Cardiac septum (tissue), 1 donor: ENCODE measurements around the gene MR1. TPM values are rescaled to one million over a fixed set of nuclear protein-coding genes. Genes with fewer than 3 reads are reported as not detected.
"Not testable (repeated sequence)": the region's sequence is repeated elsewhere in the genome, so short reads cannot be mapped to it uniquely, and the experiment has no call there.

ENCODE experiments used
- DNase-seq: peaks from one replicate; pipeline ENCODE4 v3.0.0-alpha.2; 2020; ENCODE audit warnings: low spot score
- intact Hi-C: fragments of 100-400 bp; cut with DNase I; formaldehyde crosslinking; loops from one replicate; pipeline ENCODE4 v1.14.0; 2022
- total RNA-seq: library from RNA; stranded (reverse); fragmentation: NEBNext Ultra II Directional; extraction: Animal tissue kit (Norgen Biotek cat#: 25700); gene quantifications from one replicate; pipeline ENCODE4 v1.2.1, GENCODE V29; 2021
- donor health status: DM: no; HTN: no; CAD: no.

Gene MR1
- total RNA-seq, 1 donor from 2014 or later = 4.6 TPM

DNA sequence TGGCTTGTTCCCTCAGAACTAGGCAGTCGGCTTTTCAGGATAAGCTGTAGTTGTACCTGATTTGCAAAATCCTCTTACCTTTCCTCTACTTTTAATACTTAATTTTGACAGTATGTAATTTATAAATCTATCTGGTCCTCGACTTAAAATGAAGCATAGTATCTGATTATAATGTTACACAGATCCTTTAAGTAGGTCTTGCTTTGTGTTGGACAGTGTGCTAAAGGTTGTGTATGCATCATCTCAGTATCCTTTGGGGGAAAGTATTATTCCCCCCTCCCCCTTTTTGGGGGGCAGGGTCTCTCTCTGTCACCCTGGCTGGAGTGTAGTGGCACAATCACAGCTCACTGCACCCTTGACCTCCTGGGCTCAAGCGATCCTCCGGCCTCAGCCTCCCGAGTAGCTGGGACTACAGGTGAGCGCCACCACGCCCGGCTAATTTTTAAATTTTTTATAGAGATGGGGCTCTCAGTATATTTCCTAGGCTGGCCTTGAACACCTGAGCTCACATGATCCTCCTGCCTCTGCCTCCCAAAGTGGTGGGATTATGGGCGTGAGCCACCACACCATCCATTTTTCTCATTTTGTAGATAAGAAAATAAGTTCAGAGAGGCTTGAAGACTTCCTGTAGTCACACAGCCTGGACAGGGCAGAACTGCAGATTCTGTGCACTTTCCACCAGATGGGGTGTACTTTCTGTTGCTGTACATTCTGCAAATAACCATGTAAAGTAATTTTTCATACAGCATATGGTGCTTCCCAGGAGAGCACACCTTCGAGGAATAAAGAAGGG, 10.3 kb upstream of the MR1 start:
- intact Hi-C loops = loop anchor here (2.0 to 5.0 kb wide), 3 partner anchors 65 to 119 kb away; partner anchors contain the start of genes IER5 and KIAA1614
- DNase-seq = no peak

- intact Hi-C loops = no loop called here
- DNase-seq = no peak
Observed at GRCh38 chr1:181028196-181028595, 5.6 kb upstream of the MR1 start.

DNA sequence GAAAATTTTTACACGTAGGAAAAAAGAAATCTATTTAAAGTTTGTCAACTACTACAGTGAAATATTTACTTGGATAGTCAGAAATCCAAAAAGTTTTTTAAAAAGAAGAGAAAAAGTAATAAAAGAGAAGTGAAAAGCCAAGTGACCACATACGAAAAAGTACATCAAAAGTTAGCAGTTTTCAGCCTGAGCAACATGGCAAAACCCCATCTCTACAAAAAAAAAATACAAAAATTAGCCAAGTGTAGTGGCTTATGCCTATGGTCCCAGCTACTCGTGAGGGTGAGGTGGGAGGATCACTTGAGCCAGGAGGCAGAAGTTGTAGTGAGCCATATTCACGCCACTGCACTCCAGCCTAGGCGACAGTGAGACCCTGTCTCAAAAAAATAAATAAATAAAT, 5.2 kb upstream of the MR1 start:
- no peak for DNase-seq
- intact Hi-C loops = no loop called here

DNA sequence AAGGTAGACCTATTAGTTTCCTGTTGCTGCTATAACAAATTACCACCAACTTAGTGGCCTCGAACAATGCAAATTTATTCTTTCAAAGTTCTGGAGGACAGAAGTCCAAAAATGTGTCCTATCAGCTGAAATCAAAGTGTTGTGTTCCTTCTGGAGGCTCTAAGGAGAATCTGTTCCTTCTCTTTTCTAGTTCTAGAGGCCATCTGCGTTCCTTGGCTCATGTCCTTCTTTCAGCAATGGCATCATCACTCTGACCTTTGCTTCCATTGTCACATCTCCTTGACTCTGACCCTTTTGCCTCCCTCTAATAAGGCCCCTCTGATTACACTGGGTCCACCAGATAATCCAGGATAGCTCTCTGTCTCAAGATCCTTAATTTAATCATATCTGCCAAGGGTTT, 1.2 kb upstream of the MR1 start:
- intact Hi-C loops = loop anchor here (10.0 kb wide), 1 partner anchor 398 kb away; the partner anchor contains the start of gene XPR1

DNA sequence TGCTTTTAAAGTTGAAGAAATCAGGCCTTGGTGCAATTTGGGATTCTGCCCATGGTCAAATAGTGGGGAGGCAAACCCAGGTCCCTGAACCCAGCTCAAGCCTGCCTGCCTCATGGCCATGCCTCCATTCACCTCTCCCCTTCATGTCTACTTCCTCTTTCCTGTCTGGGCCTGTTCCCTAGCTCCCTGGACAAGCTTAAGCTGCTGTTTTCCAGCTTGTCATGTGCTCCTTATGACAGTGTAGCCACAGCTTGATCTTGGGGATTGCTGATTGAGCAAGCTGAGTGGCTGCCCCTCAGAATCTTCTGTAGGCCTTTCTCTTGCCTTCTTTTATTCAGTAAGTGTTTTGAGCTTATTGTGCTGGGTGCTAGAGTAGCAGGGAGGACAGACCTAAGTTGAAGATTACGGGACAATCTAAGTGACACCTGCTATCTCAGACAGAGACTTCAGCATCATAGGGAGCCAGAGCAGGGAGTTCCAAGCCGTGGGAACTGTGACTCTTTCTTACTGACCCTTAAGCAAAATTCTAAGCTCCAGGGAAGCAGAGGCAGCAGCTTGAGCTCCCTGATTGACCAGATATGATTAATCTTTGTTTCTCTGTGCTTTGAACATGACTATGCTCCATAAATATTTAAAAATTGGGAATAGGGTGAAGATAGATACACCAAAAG, 520 bp upstream of the MR1 start:
- no peak for DNase-seq
- intact Hi-C loops = loop anchor here (10.0 kb wide), 1 partner anchor 398 kb away; the partner anchor contains the start of gene XPR1

More for the DNA sequence above, 1.2 kb upstream of the MR1 start:
- DNase-seq = no peak

GRCh38 chr1:181035210-181035609, 1.4 kb downstream of the MR1 start:
- not testable (repeated sequence) for DNase-seq
- intact Hi-C loops = loop anchor here (5.0 to 10.0 kb wide), 3 partner anchors 47 to 400 kb away; partner anchors contain the start of gene XPR1

DNA sequence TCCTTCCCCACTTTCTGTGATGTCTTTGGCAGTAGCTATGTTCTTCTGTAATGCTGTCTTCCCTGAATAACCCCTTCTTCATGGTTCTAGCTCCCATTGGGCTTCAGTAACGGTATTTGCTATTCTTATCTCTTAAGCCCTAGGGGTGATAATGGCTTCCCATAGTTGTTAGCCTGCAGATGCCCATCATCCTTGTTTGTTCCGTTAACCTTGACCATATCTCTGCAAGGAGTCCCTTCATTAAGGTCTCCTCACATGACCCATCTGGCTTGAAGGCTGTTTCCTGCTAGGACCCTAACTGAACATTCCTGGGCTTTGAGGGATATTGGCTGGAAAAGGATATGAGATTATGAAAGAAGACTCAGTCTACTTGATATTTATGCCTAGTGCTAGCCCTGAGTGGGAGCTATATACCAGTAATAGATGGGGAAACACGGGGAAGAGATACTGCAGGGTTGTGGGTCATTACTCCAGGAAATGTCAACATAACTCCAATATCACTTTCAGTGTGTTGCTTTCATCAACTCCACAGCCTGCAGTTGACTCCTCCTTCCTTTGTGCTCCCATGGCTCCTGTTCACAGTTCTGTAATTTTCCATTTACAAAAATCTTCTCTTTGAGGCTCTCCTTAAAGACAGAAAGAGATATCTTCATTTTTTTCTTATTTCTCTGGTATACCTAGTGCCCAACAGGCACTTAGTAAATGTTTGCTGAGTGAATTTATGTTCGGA, 2.5 kb downstream of the MR1 start:
- intact Hi-C loops = loop anchor here (2.0 to 10.0 kb wide), 4 partner anchors 46 to 401 kb away; partner anchors contain the start of gene XPR1
- no peak for DNase-seq

DNA sequence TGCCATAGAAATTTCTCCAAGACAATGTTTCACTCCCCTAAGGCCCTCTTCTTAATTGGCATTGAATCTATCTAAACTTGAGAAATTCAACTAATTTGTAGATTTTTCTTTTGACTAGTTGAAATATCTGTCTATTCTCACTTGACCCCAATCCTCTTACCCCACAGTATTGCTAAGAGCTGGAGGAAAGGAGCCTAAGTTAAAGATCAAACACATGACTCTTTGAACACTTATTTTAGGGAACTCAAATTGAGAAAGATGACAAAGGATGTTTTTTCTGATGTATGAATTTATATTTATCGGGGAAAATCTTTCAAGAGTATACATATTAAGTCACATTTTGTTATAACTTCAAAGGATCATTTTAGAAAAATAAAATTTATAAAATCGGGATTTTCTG, 3.6 kb downstream of the MR1 start:
- intact Hi-C loops = loop anchor here (2.0 to 10.0 kb wide), 4 partner anchors 45 to 403 kb away; partner anchors contain the start of gene XPR1
- DNase-seq = no peak

- DNase-seq = no peak
Observed at GRCh38 chr1:181038399-181038873, 4.7 kb downstream of the MR1 start.

GRCh38 chr1:181040284-181040865, 6.6 kb downstream of the MR1 start:
- DNase-seq = no peak
- intact Hi-C loops = no loop called here

More at GRCh38 chr1:181038399-181038873, 4.7 kb downstream of the MR1 start:
- intact Hi-C loops = loop anchor here (5.0 to 10.0 kb wide), 3 partner anchors 44 to 404 kb away; partner anchors contain the start of gene XPR1

- intact Hi-C loops = no loop called here
Observed at GRCh38 chr1:181043025-181043888, 9.5 kb downstream of the MR1 start.

DNA sequence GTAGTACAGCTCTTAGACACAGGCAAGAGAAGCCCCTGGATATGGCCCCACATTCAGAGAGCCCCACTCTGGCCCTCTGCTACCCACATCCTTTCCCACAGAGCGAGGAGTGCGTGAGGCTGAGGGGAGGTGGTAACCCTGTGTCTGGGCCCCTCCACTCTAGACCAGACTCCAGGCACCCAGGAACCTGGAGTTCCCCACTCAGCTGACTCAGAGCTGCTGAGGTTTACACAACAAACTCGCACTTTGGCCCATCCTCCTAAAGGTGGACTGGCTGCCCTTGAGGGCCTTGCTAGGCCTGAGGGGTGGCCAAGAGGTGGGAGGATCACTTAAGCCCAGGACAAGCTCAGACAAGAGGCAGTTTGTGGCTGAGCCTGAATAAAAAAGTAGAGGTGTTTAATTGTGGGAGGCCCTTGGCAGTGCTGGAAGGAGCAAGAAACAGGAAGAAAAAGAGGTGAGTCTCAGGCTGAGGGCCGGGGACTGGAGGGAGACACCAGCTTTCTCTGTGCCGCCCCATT, 10.7 kb downstream of the MR1 start:
- intact Hi-C loops = no loop called here
- no peak for DNase-seq

More at GRCh38 chr1:181043025-181043888, 9.5 kb downstream of the MR1 start:
- DNase-seq = no peak

- intact Hi-C loops = not testable (repeated sequence)
Observed at GRCh38 chr1:181045946-181046345, 12.2 kb downstream of the MR1 start.

DNA sequence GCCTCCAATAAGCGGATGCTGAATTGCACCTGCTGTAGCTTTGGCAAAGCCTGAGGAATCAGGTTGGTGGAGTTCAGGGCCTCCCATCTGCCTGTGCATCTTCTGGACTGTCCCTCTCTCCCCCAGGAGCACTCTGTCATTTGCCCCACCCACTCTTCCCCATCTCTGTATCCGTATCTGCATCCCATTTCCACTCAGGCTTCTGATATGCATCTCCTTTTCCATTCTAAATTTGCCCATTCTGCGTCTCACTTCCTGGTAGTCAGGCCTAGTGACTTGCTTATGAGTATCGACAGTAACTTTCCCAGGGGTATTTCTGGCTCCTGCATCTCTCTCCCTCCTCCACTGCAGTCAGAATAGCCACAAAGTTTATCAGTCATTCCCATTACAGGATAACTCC, 15.6 kb downstream of the MR1 start:
- intact Hi-C loops = no loop called here
- DNase-seq = no peak

More at GRCh38 chr1:181045946-181046345, 12.2 kb downstream of the MR1 start:
- DNase-seq = not testable (repeated sequence)

GRCh38 chr1:181050922-181051321, 17.1 kb downstream of the MR1 start:
- DNase-seq = no peak
- intact Hi-C loops = no loop called here

DNA sequence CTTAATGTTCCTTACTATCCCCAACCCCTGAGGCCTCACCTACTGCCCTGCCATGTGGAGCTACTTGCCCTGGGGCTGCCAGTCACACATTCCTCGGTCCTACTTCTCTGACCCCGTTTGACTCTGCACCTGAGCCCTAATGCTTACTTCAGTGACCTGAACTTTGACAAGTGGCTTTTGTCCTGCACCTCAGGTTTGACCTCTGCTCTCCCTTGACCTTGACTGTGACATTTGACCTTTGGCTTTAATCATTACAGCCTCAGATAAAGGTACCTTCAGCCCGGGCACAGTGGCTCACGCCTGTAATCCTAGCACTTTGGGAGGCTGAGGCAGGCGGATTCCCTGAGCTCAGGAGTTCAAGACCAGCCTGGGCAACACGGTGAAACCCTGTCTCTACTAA, 22.8 kb downstream of the MR1 start:
- no peak for DNase-seq
- intact Hi-C loops = no loop called here

- DNase-seq = no peak
- intact Hi-C loops = no loop called here
Observed at GRCh38 chr1:181057079-181057478, 23.3 kb downstream of the MR1 start.

DNA sequence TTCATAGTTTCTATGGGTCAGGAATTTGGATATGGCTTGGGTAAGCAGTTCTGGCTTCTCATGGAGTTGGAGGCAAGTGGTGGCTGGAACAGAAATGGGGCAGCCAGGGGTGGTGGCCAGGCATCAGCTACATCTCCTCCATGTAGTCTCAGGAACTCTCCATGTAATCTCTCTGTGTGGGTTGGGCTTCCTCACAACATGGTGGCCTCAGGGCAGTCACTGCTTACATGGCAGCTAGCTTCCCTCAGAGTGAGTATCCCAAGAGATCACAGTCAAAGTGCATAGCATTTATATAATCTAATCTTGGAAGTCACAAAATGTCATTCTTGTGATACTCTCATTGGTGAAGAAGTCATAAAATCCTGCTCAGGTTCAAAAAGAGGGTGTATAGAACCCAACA, 25.7 kb downstream of the MR1 start:
- intact Hi-C loops = no loop called here

More for the DNA sequence above, 25.7 kb downstream of the MR1 start:
- DNase-seq = no peak
